HG02763 (cell line): ENCODE measurements around the gene ADGRA1.
"Not testable (repeated sequence)": the region's sequence is repeated elsewhere in the genome, so short reads cannot be mapped to it uniquely, and the experiment has no call there.

Experiments used
- ATAC-seq: cut with Tn5 transposase; IDR thresholded peaks from one replicate; pipeline ENCODE4 v1.9.1; 2021; ENCODE audit warnings: mild to moderate bottlenecking, moderate library complexity; ENCODE audit not compliant: unreplicated experiment

Gene ADGRA1

DNA sequence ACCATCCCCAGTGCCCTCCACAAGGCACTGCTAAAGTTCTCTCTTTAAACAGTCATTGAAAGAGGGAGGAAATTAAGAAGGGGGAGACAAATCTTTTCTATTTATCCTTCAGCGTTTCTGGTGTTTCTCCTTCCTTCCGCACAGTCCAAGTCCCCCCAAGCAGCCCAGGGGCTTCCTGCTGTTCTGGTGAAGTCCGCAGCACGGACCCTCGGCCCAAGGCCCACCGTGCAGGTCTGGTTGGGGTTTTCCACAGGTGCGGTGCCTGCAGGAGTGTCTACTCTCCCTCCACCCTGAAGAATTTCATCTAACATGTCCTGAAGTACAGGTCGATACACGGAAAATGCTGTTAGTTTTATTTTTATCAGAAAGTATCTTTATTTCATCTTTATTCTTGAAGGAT lies 38.2 kb downstream of the ADGRA1 start:
- no peak for ATAC-seq

DNA sequence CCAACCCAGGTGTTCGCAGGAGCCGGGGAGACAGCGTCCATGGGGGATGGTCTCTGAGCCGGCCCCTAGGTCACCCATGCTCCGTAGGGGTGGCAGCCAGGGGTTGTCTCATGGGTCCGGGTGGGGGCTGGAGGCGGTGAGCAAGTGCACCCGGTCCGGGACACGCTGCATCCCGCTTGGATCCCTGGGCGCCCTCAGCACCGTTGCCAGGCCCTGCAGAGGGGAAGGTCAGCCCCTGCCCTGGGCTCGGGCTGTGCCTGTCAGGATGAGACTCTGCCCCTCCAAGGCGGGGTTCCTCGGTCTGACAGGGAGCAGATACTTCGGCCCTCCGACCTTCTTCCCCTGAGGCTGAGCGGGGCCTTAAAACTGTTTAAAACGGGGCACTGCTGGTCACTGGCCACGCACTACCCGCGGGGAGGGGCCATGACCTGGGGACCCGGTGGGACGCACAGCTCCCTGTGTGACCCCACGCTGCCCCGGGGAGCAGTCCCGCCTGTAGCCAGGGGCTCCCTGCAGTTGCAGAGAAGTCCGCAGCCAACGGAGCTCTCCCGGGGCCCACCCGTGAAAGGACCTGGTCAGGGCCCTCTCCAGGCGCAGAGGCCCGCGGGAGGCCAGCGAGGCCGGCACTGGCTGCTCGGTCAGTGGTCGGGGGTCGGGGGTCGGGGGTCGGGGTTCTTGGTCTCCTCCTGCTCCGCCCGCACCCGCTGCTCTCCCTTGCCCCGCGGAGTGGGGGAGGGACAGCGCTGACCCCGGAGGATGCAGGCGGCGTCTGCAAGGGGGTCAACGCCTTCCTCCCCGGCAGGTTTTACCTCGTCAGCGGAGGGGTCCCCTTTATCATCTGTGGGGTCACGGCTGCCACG lies 38.9 kb downstream of the ADGRA1 start:
- ATAC-seq: no peak

DNA sequence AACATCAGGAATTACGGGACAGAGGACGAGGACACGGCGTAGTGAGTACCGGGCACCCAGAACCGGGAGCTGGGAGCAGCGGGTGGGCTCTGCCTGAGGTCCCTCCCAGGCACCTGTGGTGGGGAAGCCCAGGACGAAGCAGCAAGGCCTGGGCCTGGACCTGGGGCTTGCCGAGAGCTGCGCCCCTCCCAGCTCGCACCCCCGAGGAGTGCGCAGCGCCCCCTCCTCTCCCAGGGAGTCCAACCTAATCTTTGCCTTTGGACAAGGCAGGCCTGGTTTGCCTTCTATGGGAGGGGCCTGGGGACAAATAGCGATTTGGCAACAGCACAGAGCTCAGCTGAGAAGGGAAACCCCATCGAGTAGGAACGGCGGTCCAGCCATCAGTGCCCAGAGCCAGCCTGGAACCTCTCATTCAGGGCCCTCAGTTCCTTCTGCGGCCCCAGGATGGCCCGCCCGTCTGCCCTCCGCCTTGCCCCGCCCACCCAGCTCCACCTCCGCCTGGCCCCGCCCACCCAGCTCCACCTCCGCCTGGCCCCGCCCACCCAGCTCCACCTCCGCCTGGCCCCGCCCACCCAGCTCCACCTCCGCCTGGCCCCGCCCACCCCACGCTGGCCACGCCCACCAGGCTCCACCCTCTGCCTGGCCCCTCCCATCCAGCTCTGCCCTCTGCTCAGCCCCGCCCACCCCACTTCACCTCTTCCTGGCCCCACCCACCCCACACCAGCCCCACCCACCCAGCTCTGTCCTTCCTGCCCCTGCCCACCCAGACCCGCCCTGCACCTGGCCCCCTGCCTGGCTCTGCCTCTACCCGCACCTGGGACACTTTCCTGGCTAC lies 39.8 kb downstream of the ADGRA1 start:
- no peak for ATAC-seq

DNA sequence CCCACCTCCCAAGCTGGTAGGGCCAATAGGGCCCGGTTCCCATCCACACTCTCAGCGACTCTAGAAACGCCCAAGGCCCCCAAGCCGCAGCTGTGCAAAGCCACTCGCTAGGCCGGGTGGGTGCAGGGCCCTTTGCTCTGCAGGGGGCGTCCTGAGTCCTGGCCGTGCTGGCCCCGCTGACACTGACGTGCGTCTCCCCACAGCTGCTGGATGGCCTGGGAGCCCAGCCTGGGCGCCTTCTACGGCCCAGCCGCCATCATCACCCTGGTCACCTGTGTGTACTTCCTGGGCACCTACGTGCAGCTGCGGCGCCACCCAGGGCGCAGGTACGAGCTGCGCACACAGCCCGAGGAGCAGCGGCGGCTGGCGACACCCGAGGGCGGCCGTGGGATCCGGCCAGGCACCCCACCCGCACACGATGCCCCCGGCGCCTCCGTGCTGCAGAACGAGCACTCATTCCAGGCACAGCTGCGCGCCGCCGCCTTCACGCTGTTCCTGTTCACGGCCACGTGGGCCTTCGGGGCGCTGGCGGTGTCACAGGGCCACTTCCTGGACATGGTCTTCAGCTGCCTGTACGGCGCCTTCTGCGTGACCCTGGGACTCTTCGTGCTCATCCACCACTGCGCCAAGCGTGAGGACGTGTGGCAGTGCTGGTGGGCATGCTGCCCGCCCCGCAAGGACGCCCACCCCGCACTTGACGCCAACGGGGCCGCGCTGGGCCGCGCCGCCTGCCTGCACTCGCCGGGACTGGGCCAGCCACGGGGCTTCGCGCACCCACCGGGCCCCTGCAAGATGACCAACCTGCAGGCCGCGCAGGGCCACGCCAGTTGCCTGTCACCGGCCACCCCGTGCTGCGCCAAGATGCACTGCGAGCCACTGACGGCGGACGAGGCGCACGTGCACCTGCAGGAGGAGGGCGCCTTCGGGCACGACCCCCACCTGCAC lies 40.7 kb downstream of the ADGRA1 start:
- ATAC-seq: no peak

DNA sequence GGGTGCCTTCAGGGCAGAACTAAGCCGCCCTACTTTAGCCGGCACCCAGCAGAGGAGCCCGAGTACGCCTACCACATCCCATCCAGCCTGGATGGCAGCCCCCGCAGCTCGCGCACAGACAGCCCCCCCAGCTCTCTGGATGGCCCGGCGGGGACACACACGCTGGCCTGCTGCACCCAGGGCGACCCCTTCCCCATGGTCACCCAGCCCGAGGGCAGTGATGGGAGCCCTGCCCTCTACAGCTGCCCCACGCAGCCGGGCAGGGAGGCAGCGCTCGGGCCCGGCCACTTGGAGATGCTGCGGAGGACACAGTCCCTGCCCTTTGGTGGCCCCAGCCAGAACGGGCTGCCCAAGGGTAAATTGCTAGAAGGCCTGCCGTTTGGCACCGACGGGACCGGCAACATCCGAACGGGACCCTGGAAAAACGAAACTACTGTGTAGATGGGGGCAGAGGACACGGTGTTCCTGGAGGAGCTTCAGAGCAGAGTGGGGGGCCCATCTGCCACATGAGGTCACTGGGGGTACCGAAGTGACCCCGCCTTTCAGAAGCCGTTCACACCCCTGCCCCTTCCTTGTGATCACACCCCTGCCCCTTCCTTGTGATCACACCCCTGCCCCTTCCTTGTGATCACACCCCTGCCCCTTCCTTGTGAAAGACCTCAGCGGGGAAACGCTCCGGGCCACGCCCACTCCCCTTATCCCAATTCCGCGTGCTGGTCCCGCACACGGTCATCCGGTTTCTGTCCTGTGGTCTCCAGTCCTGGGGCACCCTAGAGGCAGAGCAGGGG lies 41.5 kb downstream of the ADGRA1 start:
- no peak for ATAC-seq

DNA sequence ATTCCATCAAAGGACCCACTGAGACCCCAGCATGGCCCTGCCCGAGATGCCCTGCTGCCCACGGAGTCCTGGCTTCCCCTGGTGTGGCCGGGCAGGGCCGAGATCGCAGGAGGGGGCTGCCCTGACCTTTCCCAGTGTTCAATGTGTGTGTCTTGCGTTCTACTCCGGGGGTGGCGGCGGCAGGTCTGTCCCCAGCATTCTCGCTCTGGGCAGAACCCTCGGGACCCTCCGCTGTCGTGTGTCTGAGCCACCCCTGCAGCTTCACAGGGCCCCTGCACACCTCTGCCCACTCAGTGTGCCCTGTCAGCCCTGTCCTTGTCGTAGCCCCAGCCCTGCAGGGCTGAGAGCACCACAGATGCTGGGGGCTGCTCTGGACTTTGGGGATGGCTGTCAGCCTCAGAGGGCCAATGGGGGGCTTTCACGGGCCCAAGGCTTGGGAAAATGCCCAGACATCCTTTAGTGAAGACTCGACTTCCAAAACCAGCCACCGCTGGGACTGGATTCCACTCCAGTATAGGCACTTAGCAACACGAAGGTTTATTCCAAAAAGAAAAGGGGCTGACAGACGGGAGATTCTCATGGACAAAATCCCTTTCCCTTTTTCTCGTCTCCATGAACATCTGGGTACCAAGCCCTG lies 42.3 kb downstream of the ADGRA1 start:
- ATAC-seq: no peak

DNA sequence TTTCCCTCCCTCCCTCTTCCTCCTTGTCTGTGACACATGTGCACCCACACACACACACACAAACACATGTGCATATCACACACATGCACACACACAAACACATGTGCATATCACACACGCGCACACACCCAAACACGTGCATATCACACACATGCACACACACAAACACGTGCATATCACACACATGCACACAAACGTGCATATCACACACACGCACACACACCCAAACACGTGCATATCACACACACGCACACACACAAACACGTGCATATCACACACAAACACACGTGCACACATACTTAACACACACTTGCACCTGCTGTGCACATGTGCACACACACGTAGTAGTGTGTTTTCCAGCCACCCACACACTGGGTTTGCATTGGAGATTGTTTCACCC lies 42.9 kb downstream of the ADGRA1 start:
- ATAC-seq: no peak

DNA sequence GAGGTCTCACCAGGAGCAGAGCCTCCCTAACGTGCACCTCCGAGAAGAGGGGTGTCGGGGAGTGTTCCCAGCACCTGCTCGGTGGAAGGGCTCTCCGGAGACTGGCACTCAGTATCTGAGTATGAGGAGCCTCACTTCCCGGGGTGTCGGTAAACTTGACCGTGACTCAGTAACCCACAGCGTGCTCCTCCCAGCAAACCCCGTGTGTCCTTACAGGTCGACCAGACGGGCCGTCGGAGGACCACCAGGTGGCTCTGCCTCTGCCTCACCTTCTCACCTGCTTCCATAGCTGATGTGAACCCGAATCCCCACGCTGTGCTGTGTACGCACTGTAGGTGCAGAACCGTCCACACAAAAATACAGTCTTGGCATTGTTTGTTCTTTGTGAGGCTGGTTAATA lies 43.3 kb downstream of the ADGRA1 start:
- ATAC-seq: no peak

DNA sequence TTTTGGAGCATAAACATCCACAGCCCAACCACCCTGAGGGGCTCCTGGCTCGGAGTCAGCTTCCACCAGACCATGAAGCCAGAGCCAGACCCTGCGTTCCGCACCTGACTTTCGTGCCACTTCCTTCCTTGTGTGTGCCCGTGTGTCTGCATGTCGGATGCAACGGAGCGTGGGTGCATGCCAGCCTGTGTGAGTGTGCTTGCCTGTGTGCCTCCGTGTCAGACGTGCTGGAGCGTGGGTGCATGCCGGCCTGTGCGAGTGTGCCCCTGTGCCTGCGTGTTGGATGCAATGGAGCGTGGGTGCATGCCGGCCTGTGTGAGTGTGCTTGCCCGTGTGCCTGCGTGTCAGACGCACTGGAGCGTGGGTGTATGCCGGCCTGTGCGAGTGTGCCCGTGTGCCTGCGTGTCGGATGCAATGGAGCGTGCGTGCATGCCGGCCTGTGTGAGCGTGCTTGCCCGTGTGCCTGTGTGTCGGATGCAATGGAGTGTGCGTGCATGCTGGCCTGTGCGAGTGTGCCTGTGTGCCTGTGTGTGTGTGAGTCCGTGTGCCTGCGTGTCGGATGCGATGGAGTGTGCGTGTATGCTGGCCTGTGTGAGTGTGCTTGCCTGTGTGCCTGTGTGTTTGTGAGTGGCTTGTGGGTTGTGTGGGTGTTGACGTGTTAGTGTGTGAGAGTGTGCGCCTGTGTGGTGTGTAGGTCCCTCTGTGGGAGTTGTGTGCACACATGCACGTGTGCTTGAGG lies 44.2 kb downstream of the ADGRA1 start:
- no peak for ATAC-seq

DNA sequence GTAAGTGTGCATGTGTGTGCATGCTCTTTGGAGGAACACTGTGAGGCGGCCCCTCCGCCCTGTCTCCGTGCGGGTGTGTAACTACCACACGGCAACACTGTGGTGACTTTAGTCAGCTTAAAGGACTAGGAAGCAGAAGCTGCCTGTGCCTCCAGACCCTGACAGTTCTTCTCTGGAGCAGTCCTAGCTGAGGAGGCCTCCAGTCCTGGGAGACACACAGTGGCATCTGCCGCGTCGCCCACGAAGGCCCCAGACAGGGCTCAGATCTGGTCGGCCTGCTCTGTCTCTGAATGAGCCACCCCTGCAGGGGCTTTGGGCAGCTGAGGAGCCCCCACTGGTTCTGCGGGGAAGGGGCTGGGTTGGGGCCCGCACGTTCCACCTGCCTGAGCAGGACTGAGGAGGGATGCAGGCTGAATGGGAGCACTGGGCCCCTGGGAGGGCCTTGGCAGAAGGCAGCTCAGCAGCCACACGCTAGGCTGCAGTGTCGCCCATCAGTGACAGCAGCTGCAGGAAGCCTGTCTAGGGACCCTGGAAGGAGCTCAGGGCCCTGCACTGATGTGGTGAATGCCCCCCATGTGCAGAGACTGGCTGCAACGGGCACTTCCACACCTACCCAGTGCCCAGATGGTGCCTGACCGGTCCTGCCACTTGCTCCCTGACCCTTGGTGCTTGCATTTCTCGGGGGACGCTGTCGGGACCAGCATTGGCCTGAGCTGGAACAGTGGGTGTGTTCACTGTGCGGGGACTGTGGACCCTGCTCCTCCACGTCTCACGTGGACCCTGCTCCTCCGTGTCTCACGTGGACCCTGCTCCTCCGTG lies 45.0 kb downstream of the ADGRA1 start:
- no peak for ATAC-seq

DNA sequence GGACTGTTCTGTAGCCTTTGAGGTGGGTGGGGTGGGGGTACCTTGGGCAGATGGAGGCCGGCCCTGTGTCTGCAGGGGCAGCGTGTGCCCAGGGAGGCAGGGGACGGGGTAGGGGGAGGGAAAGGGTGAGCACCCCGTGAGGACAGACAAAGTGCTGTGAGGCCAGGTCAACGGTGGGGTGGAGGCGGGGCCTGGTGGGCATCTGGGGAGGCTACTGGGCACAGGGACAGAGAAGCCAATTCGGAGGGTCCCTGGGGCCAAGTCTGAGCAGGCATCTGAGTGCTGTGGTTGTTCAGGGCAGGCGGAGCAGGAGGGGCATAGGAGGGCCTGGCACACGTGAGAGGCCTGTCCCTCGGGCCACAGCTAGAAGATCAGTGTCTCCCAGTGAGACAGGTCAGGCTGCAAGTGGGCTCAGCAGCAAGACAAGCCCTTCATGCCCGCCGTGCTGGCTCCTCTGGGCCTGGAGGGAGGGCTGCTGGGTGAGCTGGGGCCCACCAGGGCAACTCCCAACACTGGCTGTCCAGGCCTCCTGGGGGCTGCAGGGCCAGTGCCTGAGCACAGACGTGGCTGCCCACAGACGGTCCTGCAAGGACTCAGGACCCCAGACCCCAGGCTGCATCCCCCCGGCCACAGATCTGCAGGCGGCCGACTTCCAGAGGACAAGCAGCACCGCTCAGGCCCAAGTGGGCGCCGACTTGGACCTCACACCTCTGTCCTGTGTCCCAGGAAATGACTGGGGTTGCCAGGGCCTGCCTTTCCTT lies 45.9 kb downstream of the ADGRA1 start:
- no peak for ATAC-seq

DNA sequence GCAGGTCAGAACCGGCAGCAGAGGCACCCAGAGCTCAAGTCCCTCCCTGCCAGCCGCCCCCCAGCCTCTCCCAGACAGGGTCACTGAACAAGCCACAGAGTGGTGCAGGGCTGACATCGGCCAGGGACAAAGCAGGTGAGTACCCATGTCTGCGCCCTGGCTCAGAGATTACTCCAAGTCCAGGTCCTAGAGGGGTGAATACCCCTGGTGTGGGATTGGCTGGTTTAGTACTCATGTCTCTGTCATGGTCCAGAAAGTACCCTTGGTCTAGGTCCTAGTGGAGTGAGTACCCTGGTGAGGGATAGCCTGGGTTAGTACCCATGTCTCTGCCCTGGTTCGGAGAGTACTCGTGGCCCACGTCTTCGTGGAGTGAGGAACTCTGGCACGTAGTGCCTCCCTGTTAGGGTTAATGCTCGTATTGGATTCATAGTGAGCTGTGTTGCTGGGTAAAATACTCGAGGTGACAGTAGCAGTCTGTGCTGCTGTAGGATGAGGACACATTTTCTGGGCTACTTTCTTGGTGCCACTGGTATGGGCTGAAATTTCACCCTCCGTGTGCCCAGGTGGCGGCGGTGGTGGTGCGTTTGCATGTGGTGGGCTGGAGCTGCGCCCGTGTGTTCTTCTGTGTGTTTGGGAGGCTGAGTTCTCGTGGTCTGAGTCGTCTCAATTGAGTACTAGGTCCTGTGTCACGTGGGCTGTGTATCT lies 46.8 kb downstream of the ADGRA1 start:
- ATAC-seq: no peak

DNA sequence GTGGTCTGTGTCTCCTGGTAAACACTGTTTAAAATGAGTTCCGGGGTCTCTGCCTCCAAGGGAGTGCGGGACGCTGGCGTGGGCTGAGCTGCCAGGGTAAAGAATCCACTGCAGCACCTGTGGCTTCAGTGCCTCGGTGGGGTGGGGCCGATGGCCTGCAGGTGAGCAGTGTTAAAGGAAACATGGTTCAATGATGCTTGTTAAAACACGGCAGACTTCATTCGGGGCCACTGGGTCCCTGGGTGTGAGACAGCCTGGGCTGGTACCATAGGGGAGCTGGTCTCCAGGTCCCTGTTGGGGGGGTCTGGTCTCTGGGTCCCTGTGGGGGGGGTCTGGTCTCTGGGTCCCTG lies 47.4 kb downstream of the ADGRA1 start:
- no peak for ATAC-seq

DNA sequence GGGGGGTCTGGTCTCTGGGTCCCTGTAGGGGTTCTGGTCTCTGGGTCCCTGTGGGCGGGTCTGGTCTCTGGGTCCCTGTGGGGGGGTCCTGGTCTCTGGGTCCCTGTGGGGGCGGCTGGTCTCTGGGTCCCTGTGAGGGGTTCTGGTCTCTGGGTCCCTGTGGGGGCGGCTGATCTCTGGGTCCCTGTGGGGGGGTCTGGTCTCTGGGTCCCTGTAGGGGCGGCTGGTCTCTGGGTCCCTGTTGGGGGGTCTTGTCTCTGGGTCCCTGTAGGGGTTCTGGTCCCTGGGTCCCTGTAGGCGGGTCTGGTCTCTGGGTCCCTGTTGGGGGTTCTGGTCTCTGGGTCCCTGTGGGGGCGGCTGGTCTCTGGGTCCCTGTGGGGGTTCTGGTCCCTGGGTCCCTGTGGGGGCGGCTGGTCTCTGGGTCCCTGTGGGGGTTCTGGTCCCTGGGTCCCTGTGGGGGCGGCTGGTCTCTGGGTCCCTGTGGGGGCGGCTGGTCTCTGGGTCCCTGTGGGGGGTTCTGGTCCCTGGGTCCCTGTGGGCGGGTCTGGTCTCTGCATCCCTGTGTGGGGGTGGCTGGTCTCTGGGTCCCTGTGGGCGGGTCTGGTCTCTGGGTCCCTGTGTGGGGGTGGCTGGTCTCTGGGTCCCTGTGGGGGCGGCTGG lies 49.9 kb downstream of the ADGRA1 start:
- ATAC-seq: not testable (repeated sequence)

DNA sequence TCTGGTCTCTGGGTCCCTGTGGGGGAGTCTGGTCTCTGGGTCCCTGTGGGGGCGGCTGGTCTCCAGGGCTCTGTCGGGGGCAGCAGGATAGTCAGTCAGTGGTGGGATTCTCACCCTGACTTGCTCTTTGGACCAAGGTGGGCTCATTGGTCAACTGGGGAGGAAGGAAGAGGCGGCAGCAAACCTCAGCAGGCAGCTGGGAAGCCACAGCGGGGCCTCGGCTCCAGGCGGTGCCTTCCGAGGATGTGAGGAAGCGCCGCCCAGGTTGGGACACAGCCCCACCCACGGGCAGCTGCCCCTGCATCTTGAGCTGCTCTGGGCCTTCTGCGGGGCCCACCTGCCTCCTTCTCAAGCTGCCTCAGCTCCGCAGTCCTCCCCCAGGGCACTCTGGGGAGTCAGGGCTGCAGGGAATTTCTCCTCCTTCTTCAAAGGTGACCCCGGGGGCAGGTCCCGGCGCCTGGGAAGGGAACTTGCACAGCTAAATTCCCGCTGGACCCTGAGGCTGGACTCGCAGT lies 51.9 kb downstream of the ADGRA1 start:
- no peak for ATAC-seq

DNA sequence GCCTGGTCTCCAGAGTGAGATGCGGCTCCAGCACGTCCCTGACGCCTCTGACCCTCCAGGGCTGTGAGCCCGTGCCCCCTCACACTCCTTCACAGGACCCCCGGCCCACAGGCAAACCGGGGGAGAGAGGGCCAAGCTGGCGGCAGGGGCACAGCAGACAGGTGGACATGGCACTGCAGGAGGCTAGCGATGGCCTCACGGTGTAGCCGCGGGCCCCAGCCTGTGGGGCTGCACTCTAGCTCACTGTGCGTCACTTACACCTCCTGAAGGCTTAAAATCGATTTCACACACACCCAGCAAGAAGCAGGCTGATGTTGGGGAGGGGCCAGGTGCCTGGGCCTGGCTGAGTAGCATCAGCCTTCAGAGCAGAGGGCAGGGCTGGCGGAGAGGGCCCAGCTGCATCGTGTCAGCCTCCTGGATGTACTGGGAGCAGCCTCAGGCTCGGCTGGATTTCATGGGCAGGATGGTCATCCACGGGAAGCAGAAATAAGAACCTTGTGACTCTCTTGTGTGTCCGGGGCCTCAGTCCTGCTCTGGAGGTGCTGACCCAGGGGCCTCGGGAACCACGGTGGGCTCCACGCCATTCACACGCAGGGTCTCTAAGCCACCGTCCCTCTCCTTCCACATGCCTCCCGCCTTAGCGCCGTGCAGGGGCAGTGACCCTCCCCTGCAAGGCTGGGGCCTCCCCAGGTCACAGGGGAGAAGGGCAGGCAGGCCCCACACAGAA lies 52.9 kb downstream of the ADGRA1 start:
- no peak for ATAC-seq
